Measurements from ENCODE around the gene EPX.

Gene EPX

GRCh38 chr17:58219007-58219788 lies 26.7 kb downstream of the EPX start, which contains the start of gene MKS1:
Gene MKS1, minus strand, starts transcription at chr17:58219255. Its CDS starts 25 bp downstream, at chr17:58219230.
- DNase-seq = peak; percentile 97
- in situ Hi-C loops (cut with MboI; ENCODE audit: low pct_unique_long_range_greater_than_20kb, low sequenced_read_pairs) = no loop called here

GRCh38 chr17:58219789-58220183 lies 27.3 kb downstream of the EPX start:
- in situ Hi-C loops (cut with MboI; ENCODE audit: low pct_unique_long_range_greater_than_20kb, low sequenced_read_pairs) = no loop called here
- no peak for DNase-seq

- in situ Hi-C loops (cut with MboI; ENCODE audit: low pct_unique_long_range_greater_than_20kb, low sequenced_read_pairs) = no loop called here
- DNase-seq = peak; percentile 45
These were observed 31.8 kb downstream of the EPX start for GRCh38 chr17:58224315-58224714.

GRCh38 chr17:58227733-58228132 lies 35.2 kb downstream of the EPX start:
- no peak for DNase-seq

GRCh38 chr17:58228679-58229078 lies 36.2 kb downstream of the EPX start:
- DNase-seq = no peak
- in situ Hi-C loops (cut with MboI; ENCODE audit: low pct_unique_long_range_greater_than_20kb, low sequenced_read_pairs) = no loop called here

More at GRCh38 chr17:58227733-58228132, 35.2 kb downstream of the EPX start:
- in situ Hi-C loops (cut with MboI; ENCODE audit: low pct_unique_long_range_greater_than_20kb, low sequenced_read_pairs) = no loop called here

- DNase-seq = no peak
- in situ Hi-C loops (cut with MboI; ENCODE audit: low pct_unique_long_range_greater_than_20kb, low sequenced_read_pairs) = no loop called here
These were observed 36.9 kb downstream of the EPX start for GRCh38 chr17:58229384-58229783.

GRCh38 chr17:58229881-58230280 lies 37.4 kb downstream of the EPX start:
- DNase-seq = no peak
- in situ Hi-C loops (cut with MboI; ENCODE audit: low pct_unique_long_range_greater_than_20kb, low sequenced_read_pairs) = no loop called here

- no peak for DNase-seq
- in situ Hi-C loops (cut with MboI; ENCODE audit: low pct_unique_long_range_greater_than_20kb, low sequenced_read_pairs) = no loop called here
These were observed 39.1 kb downstream of the EPX start for GRCh38 chr17:58231641-58232040.

- in situ Hi-C loops (cut with MboI; ENCODE audit: low pct_unique_long_range_greater_than_20kb, low sequenced_read_pairs) = no loop called here
- DNase-seq = peak; percentile 90
These were observed 40.2 kb downstream of the EPX start for GRCh38 chr17:58232707-58233156.

- DNase-seq = peak; percentile 38
- in situ Hi-C loops (cut with MboI; ENCODE audit: low pct_unique_long_range_greater_than_20kb, low sequenced_read_pairs) = no loop called here
These were observed 41.0 kb downstream of the EPX start for GRCh38 chr17:58233543-58233942.

- in situ Hi-C loops (cut with MboI; ENCODE audit: low pct_unique_long_range_greater_than_20kb, low sequenced_read_pairs) = no loop called here
- DNase-seq = no peak
These were observed 42.0 kb downstream of the EPX start for GRCh38 chr17:58234512-58234911.

- DNase-seq = no peak
- in situ Hi-C loops (cut with MboI; ENCODE audit: low pct_unique_long_range_greater_than_20kb, low sequenced_read_pairs) = no loop called here
These were observed 43.3 kb downstream of the EPX start for GRCh38 chr17:58235821-58236220.

- no peak for DNase-seq
- in situ Hi-C loops (cut with MboI; ENCODE audit: low pct_unique_long_range_greater_than_20kb, low sequenced_read_pairs) = no loop called here
These were observed 43.9 kb downstream of the EPX start for GRCh38 chr17:58236394-58236793.

- DNase-seq = no peak
- in situ Hi-C loops (cut with MboI; ENCODE audit: low pct_unique_long_range_greater_than_20kb, low sequenced_read_pairs) = no loop called here
These were observed 45.7 kb downstream of the EPX start, which contains the start of gene LPO for GRCh38 chr17:58238147-58238634. Gene LPO, plus strand, starts transcription at chr17:58238584. Its CDS starts 4,396 bp downstream, at chr17:58242980.

- no peak for DNase-seq
- in situ Hi-C loops (cut with MboI; ENCODE audit: low pct_unique_long_range_greater_than_20kb, low sequenced_read_pairs) = no loop called here
These were observed 47.5 kb downstream of the EPX start for GRCh38 chr17:58239987-58240386.

GRCh38 chr17:58242171-58242784 lies 49.8 kb downstream of the EPX start:
- no peak for DNase-seq
- in situ Hi-C loops (cut with MboI; ENCODE audit: low pct_unique_long_range_greater_than_20kb, low sequenced_read_pairs) = no loop called here

- DNase-seq = no peak
- in situ Hi-C loops (cut with MboI; ENCODE audit: low pct_unique_long_range_greater_than_20kb, low sequenced_read_pairs) = no loop called here
These were observed 52.4 kb downstream of the EPX start for GRCh38 chr17:58244963-58245362.

GRCh38 chr17:58245428-58246103 lies 53.0 kb downstream of the EPX start:
- DNase-seq = no peak
- in situ Hi-C loops (cut with MboI; ENCODE audit: low pct_unique_long_range_greater_than_20kb, low sequenced_read_pairs) = no loop called here

GRCh38 chr17:58246104-58246740 lies 53.7 kb downstream of the EPX start:
- DNase-seq = no peak
- in situ Hi-C loops (cut with MboI; ENCODE audit: low pct_unique_long_range_greater_than_20kb, low sequenced_read_pairs) = no loop called here

Measured in KBM-7 (cell line).